Omental fat pad (tissue), 4 donors: Measurements from ENCODE around the gene PCTP. TPM values are rescaled to one million over a fixed set of nuclear protein-coding genes. Genes with fewer than 3 reads are reported as not detected.

Source experiments
- ATAC-seq: fragments of 150-250 bp; one replicate; pipeline ENCODE4 v1.9.1; 2016; ENCODE audit warnings: mild to moderate bottlenecking, moderate library complexity; ENCODE audit not compliant: low FRiP score
- DNase-seq: peaks from one replicate; pipeline ENCODE4 v3.0.0-alpha.2; 2019; ENCODE audit warnings: low spot score
- total RNA-seq, 4 donors: library from RNA; depleted of rRNA; stranded (reverse); fragments of >200 nt; gene quantifications; one replicate each; pipeline ENCODE4 v1.1.0, GENCODE V29; 2016
- TF ChIP-seq, protein P1 (sequence below), 3 donors: fragments of 450-650 bp; IDR thresholded peaks; one replicate each; pipeline ENCODE4 v1.5.1; 2016 to 2017; ENCODE audit warnings: antibody characterized with exemption in 3 of 3, mild to moderate bottlenecking in 3 of 3, moderate library complexity in 2 of 3

PCTP gene
- total RNA-seq, 4 donors from 2014 or later = 16.0 to 41.9 (median 25.0) TPM

DNA sequence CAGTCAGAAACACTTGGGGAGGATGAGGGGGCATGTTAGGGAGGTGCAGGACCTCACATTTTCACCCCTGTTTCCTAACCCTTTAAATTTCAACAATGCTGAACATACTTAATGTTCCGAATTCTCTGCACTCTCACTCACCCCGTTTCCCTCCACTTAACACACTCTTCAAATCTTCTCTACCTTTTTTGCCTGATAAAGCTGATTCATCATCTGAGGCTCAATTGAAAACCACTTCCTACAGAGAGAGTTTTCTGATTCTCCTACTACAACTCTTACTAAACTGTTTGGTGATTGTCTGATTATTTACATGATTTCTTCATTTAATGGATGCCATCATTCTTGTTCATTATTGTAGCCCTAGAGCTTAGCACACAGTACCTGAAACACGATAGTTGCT, 42.4 kb downstream of the PCTP start:
- TF ChIP-seq, protein P1, sequence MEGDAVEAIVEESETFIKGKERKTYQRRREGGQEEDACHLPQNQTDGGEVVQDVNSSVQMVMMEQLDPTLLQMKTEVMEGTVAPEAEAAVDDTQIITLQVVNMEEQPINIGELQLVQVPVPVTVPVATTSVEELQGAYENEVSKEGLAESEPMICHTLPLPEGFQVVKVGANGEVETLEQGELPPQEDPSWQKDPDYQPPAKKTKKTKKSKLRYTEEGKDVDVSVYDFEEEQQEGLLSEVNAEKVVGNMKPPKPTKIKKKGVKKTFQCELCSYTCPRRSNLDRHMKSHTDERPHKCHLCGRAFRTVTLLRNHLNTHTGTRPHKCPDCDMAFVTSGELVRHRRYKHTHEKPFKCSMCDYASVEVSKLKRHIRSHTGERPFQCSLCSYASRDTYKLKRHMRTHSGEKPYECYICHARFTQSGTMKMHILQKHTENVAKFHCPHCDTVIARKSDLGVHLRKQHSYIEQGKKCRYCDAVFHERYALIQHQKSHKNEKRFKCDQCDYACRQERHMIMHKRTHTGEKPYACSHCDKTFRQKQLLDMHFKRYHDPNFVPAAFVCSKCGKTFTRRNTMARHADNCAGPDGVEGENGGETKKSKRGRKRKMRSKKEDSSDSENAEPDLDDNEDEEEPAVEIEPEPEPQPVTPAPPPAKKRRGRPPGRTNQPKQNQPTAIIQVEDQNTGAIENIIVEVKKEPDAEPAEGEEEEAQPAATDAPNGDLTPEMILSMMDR (IDR thresholded peaks at IDR 0.05) = no peak
- ATAC-seq = no peak
- no peak for DNase-seq

DNA sequence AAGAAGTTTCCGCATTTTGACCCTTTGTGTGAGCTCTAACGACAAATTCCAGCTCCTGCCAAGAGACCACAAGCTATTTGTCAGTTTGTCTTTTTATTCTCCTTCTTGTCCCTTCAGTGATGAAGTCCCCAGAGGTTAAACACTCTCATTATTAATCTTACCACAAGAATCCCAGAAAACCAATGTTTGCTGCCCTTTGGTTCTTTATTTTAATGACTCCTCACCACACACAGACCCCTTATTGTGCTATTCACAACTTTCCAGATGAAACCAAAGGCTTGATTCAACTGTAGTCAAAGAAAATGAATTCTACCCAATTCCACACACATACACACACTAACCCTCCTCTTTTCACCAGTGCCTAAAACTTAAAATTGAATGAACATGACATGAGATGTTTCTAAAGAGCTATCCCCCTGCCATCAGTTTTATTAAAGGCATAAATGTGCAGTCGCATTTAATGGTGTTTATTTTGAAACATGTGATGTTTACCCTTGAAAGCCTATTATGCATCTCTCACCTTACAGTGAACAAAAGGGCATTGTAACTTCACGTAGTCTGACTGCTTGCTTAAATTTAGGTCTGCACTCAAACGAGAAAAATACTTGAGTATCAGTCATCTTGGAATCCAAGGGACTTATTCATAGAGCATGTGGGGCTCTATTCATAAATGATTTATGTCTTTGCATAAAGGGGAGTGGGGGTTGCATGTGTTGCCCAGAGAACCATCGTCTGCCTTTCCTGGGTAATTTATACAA, 44.1 kb downstream of the PCTP start:
- ATAC-seq (no peak), DNase-seq (no peak)
- TF ChIP-seq, protein P1 (IDR thresholded peaks at IDR 0.05) = no peak

DNA sequence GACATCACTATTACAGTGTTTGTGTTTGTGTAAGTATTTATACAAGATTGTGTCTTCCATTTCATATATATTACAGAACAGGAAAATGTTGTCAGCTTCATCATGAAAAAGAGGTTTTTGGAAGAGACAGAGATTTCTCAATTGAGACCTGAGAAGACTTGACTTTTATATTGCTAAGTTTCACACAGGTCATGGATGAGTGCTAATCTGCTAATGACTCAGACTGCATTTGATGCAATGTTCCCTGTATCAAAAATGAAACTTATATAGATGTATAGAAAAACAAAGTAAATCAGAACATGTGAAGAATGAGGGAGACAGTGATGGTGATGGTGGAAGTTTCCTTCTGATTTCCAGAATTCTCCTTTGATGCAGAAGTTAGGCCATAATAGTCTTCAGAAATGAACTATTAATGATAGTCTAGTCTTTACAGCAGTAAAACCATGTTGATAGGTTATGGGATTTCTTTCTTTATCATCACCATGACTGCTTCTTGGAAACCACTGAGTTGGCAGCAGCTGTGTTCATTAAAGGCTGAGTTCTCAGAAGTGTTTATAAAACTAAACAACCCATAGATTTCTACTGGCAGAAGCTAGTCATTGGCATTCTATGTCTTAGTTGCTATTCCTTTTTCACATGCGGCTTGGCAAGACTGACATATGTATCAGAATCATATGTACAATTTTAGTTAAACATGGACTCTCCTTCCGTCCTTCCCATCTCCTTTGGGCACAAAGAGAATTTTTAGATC, 56.1 kb downstream of the PCTP start:
- ATAC-seq (no peak), DNase-seq (no peak)
- TF ChIP-seq, protein P1 (IDR thresholded peaks at IDR 0.05) = no peak

DNA sequence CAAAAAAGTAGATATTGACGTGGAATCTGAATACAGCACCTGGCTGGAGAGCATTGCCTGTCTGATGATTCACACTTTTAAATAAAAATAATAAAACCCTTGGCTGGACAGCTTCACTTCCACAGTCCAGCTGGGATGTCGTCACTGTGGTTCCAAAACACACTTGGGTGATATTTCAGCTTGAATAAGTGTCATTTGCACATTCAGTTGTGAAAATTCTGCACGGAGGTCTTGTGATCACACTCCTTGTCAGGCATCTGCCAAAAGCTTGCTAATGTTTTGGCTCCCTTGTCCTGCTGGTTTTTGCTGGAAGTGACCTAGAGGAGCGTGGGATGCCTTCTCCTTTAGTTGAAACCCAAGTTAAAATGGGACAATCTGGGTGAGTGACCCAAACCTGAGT, 60.7 kb downstream of the PCTP start:
- ATAC-seq (no peak), DNase-seq (no peak)
- TF ChIP-seq, protein P1 (IDR thresholded peaks at IDR 0.05) = no peak

DNA sequence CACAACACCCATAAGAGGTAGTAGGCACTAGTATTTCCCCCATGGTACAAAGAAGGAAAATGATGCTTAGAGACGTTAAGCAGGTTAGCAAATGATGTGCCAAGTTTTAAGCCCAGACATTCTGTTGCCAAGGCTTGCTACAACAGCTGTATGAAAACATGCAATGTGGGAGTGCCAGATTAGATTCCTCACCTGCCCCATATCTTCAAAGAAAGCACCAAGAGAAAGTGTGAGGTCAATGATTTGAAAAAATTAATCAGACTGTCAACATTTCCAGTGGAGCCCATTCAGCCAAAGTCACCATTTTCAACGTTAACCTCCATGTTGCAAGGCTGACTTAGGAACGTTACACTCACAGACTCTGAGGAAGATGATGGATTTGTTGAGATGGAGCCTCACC, 61.5 kb downstream of the PCTP start:
- no peak for ATAC-seq
- TF ChIP-seq, protein P1 (IDR thresholded peaks at IDR 0.05) = no peak
- no peak for DNase-seq

DNA sequence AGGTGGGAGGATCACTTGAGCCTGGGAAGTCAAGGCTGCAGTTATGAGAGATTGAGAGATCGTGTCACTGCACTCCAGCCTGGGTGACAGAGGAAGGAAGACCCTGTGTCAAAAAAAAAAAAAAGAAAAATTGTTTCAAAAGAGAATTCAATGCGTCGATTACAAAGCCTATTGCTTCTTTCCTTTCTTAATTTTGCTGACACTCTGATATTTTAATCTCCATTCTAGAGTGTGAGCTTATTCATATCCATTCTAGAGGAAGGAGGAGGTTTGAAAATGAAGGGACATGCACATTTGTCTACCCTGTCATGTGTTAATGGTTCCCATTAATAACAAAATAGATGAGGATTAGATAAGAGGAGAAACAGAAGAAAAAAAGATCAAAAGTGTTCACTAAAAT, 63.1 kb downstream of the PCTP start:
- TF ChIP-seq, protein P1 (IDR thresholded peaks at IDR 0.05) = no peak
- ATAC-seq = no peak
- no peak for DNase-seq
